ENCODE data around the gene IL15.
"Not testable (repeated sequence)": the region's sequence is repeated elsewhere in the genome, so short reads cannot be mapped to it uniquely, and the experiment has no call there.

IL15 gene

GRCh38 chr4:141702472-141703182, 66.2 kb downstream of the IL15 start:
- DNase-seq (ENCODE audit: low read depth, low spot score) = no peak

GRCh38 chr4:141703497-141703896, 67.1 kb downstream of the IL15 start:
- DNase-seq (ENCODE audit: low read depth, low spot score) = no peak

DNA sequence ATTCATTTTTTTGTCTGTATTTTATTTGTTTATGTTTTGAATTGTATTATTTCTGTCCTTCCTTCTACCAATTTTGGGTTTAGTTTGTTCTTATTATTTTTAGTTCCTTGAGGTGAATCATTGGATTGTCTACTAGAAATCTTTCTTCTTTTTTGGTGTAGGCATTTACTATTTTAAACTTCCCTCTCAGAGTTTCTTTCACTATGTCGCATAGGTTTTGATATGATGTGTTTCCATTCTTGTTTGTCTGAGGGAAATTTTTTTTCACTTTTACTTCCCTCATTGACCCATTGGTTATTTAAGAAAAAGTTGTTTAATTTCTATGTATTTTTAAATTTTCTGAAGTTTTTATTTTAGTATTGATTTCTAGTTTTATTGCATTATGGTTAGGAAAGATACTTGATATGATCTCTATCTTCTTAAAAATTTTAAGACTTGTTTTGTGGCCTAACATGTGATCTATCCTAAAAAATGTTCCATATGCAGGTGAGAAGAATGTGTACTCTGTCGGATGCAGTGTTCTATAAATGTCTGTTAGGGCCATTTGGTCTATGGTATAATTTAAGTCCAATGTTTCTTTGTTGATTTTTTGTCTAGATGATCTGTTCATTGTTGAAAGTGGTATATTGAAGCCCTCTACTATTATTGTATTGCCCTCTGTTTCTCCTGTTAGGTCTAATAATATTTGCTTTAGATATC, 68.8 kb downstream of the IL15 start:
- no peak for DNase-seq (ENCODE audit: low read depth, low spot score)

DNA sequence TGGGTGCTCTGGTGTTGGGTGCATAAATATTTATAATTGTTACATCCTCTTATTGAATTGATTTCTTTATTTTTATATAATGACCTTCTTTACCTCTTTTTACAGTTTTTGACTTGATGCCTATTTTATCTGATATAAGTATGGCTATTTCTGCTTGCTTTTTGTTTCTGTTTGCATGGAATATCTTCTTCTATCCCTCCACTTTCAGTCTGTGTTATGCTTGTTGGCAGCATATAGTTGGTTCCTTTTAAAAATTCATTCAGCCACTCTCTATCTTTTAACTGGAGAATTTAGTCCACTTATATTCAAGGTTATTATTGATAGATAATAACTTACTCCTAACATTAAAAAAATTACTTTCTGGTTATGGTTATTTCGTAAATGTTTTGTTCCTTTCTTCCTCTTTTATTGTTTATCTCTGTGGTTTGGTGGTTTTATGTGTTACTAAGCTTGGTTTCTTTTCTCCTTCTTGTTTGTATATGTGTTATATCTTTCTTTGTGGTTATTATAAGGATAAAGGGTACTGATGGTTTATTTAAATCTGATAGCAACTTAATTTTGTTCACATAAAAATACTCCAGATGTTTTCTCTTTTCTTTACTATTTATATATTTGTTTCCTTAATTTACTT, 69.5 kb downstream of the IL15 start:
- DNase-seq (ENCODE audit: low read depth, low spot score) = no peak

GRCh38 chr4:141706445-141706844, 70.1 kb downstream of the IL15 start:
- DNase-seq (ENCODE audit: low read depth, low spot score) = no peak

DNA sequence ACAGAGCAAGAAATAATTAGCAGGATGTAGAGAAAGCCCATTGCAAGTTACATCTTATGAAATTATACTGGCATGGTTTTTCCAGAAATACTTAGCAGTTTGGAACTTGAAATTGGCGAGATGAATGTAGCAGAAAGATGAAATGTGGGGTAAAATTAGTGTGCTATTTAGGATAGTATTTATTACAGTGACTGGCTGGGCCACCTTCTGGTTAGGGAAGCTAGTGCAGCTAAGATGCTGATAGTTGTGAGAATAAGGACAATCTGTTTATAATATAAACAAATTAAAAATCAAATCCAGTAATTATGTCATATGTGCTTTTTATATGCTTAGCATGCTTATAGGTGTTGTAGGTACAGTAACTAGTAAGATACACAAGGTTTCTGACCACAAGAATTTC, 74.8 kb downstream of the IL15 start:
- no peak for DNase-seq (ENCODE audit: low read depth, low spot score)

GRCh38 chr4:141713185-141713584, 76.8 kb downstream of the IL15 start:
- DNase-seq (ENCODE audit: low read depth, low spot score) = no peak

DNA sequence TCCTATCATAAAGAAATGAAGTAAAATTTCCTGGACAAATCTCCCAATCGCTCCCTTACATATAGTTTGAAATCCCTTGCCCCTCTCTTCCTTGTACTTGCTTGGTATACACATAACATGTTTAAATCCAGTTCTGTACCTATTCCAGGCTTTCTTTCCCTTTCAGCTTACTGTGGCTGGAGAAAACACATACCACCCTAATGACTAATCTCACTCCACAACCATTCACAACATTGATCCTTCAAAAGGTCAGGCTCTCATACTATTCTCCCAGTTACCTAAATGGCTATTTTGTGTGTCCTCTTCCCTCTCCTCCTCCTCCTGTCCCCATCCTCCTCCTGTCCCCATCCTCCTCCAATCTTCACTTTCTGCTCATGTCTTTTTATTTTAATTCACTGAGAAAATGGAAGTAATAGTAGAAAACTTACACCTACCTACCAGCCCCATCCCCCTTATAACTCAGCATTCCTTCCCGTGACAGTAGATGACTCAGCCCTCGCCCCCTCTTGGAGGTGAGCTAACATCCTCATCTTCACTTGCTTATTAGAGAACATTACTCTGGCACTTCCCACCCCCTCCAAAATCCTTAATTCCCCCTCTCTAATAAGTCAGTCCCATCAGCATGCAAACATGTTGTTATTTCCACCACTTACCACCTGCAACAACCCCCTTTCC, 77.5 kb downstream of the IL15 start:
- DNase-seq (ENCODE audit: low read depth, low spot score) = no peak

GRCh38 chr4:141719585-141719984, 83.2 kb downstream of the IL15 start:
- DNase-seq (ENCODE audit: low read depth, low spot score) = no peak

GRCh38 chr4:141721174-141721573, 84.8 kb downstream of the IL15 start:
- DNase-seq (ENCODE audit: low read depth, low spot score) = no peak

- DNase-seq (ENCODE audit: low read depth, low spot score) = no peak
Measured at GRCh38 chr4:141724646-141725045, 88.3 kb downstream of the IL15 start.

DNA sequence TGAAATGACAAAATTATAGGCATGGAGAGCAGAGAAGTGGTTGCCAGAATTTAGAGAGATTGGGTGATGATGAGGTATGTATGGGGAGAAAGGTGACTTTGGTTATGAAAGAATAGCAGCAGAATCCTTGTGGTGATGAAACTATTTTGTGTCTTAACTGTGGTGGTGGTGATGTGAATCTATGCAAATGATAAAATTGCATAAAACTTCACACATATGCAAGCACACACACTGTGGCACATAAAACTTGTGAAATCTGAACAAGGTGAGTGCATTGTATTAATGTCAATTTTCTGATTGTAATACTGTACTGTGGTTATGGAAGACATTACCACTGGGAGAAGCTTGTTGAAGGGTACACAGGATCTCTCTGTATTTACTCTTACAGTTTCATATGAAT, 91.0 kb downstream of the IL15 start:
- no peak for DNase-seq (ENCODE audit: low read depth, low spot score)

- DNase-seq (ENCODE audit: low read depth, low spot score) = no peak
Measured at GRCh38 chr4:141730805-141731204, 94.4 kb downstream of the IL15 start.

DNA sequence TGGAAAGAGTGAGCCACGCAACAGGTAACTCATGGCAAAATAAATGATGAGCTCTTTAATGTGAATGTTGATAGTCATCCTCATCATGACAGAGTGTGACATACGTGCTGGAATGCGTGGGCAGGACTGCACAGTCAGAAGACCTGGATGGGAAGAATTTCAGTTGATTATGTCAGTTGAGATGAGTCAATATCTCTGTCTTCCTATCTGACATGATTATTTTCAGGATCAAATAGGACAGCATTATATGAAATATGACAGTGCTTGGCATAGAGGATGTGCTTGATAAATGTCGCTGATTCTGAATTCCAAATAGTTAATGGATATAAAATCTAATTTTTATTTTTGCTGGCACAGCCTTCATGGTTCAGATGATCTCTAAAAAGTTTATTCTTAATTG, 95.1 kb downstream of the IL15 start:
- DNase-seq (ENCODE audit: low read depth, low spot score) = no peak

GRCh38 chr4:141739636-141740035, 103.3 kb downstream of the IL15 start:
- DNase-seq (ENCODE audit: low read depth, low spot score) = no peak

- no peak for DNase-seq (ENCODE audit: low read depth, low spot score)
Measured at GRCh38 chr4:141746026-141746425, 109.6 kb downstream of the IL15 start.

DNA sequence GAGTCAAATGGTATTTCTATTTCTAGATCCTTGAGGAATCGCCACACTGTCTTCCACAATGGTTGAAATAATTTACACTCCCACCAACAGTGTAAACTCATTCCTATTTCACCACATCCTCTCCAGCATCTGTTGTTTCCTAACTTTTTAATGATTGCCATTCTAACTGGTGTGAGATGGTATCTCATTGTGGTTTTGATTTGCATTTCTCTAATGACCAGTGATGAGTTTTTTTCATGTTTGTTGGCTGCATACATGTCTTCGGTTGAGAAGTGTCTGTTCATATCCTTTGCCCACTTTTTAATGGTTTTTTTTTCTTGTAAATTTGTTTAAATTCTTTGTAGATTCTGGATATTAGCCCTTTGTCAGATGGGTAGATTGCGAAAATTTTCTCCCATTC, 115.4 kb downstream of the IL15 start:
- DNase-seq (ENCODE audit: low read depth, low spot score) = not testable (repeated sequence)

DNA sequence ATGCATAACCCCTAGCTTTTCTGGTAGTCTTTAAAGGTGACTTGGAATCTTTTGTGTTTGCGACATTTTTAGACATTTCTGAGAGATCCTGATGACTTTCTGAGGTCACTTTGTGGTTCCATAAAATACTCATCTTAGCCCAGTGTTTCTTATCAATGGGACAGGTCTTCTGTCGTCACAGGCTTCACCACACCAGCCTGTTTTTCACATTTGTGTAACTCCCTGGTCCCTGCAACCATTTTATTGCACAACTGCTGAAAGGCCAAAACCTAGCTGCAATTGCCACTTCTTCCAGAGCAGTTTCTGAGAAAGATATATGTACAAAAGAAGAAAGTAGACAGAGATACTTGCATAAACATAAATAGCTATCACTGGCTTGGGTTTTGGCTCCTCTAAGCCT, 120.9 kb downstream of the IL15 start:
- no peak for DNase-seq (ENCODE audit: low read depth, low spot score)

- DNase-seq (ENCODE audit: low read depth, low spot score) = no peak
Measured at GRCh38 chr4:141759796-141760425, 123.5 kb downstream of the IL15 start.

- no peak for DNase-seq (ENCODE audit: low read depth, low spot score)
Measured at GRCh38 chr4:141761926-141762325, 125.5 kb downstream of the IL15 start.

GRCh38 chr4:141763374-141763773, 127.0 kb downstream of the IL15 start:
- DNase-seq (ENCODE audit: low read depth, low spot score) = no peak

DNA sequence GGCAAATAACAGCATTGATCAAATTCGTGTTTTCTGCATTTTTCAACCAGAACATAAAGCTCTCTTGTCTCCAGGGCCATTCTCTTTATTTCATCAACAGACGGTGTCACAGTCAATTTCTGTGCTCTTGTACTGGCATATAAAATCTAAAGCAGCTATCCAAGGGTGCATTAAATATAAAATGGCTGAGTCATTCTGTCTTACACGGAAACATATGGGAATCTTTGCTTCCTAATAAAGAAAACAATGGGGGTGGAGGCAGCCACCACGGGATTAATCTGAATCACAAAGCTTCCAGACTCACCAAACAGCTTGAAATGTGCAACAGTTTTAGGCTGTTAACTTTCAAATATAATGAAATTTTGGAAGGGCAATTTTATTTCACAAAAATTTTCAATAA, 132.6 kb downstream of the IL15 start:
- DNase-seq (ENCODE audit: low read depth, low spot score) = no peak
